GM12878 (cell line): Measurements from ENCODE around the gene CWC27. TPM values are rescaled to one million over a fixed set of nuclear protein-coding genes. Genes with fewer than 3 reads are reported as not detected.

Source experiments
- ATAC-seq: fragments of 200-7000 bp; cut with Tn5 transposase; 3 replicates; pipeline ENCODE4 v1.9.1; 2020; ENCODE audit warnings: mild to moderate bottlenecking, moderate library complexity
- BruUV-seq: library from RNA; stranded (reverse); fragments of 400-500 nt; replicated peaks from 2 replicates; lab custom pipeline; 2021; lab: Mats Ljungman, UMichigan
- CTCF ChIA-PET: fragments of 300-600 bp; sonication (Branson Sonifier 250); formaldehyde crosslinking; extraction: SDS; loops from one replicate; lab custom pipeline; 2021; ENCODE audit warnings: inconsistent platforms; lab: Yijun Ruan, JAX
- POLR2A ChIA-PET: fragments of 350-600 bp; formaldehyde crosslinking; extraction: SDS; loops from one replicate; lab custom pipeline; 2021; ENCODE audit warnings: inconsistent platforms; lab: Charles Lee
- RAD21 ChIA-PET: fragments of 300-600 bp; sonication (Branson Sonifier 250); formaldehyde crosslinking; loops from one replicate; lab custom pipeline; 2023; ENCODE audit warnings: antibody characterized with exemption; ENCODE audit not compliant: unreplicated experiment; lab: Charles Lee
- SMC1A ChIA-PET: fragments of 300-600 bp; sonication (Branson Sonifier 250); formaldehyde crosslinking; loops from one replicate; lab custom pipeline; 2023; ENCODE audit not compliant: unreplicated experiment, uncharacterized antibody; lab: Charles Lee
- DNase-seq: peaks from one replicate; pipeline ENCODE4 v3.0.0-alpha.2; 2011; ENCODE audit warnings: low read depth, low spot score
- FAIRE-seq: peaks from 3 replicates; lab custom pipeline; 2011; peaks lifted over from hg19 to GRCh38; lab: Jason Lieb, UNC
- H2AFZ ChIP-seq: 2 replicates; pipeline ENCODE4 v1.6.0; 2011; ENCODE audit warnings: low read depth, low read length, control low read depth; ENCODE audit not compliant: control insufficient read depth
- H3K27ac ChIP-seq: 2 replicates; pipeline ENCODE4 v1.5.1; 2011; ENCODE audit warnings: control low read depth; ENCODE audit not compliant: control insufficient read depth, insufficient read depth
- H3K27me3 ChIP-seq, 2 experiments: replicated peaks in 1 of 2; 2 replicates each; pipeline versions ENCODE4 v1.6.0 to v1.6.1; 2011; ENCODE audit warnings: low read length in 1 of 2; ENCODE audit not compliant: control insufficient read depth in 2 of 2, insufficient read depth in 2 of 2
- H3K36me3 ChIP-seq, 2 experiments: 2 replicates each; pipeline ENCODE4 v1.5.1; 2011; ENCODE audit warnings: low read length in 1 of 2; ENCODE audit not compliant: control insufficient read depth in 2 of 2, insufficient read depth in 2 of 2
- H3K4me1 ChIP-seq: 2 replicates; pipeline ENCODE4 v1.6.1; 2011; ENCODE audit warnings: mild to moderate bottlenecking, low read length, moderate library complexity, mixed read lengths; ENCODE audit not compliant: control insufficient read depth, insufficient read depth
- H3K4me2 ChIP-seq: 2 replicates; pipeline ENCODE4 v1.6.0; 2011; ENCODE audit warnings: control low read depth; ENCODE audit not compliant: control insufficient read depth, insufficient read depth
- H3K4me3 ChIP-seq: fragments of 200-600 bp; sonication (generic); 2 replicates; pipeline ENCODE4 v1.5.1; 2016
- H3K79me2 ChIP-seq: 2 replicates; pipeline ENCODE4 v1.6.0; 2011; ENCODE audit warnings: low read length; ENCODE audit not compliant: control insufficient read depth, insufficient read depth
- H3K9ac ChIP-seq: 2 replicates; pipeline ENCODE4 v1.8.0; 2011; ENCODE audit warnings: low read length, control low read depth, mixed read lengths; ENCODE audit not compliant: control insufficient read depth, insufficient read depth
- H3K9me3 ChIP-seq: replicated peaks from 3 replicates; pipeline ENCODE4 v1.5.1; 2011; ENCODE audit warnings: mild to moderate bottlenecking, low read length; ENCODE audit not compliant: control insufficient read depth, insufficient read depth
- H4K20me1 ChIP-seq: 2 replicates; pipeline ENCODE4 v1.6.0; 2011; ENCODE audit not compliant: control insufficient read depth, insufficient read depth
- CHD2 ChIP-seq: IDR thresholded peaks from 2 replicates; pipeline ENCODE4 v1.6.1; 2011; ENCODE audit warnings: low read depth, low read length, improper control_type of control experiment, borderline replicate concordance
- EZH2 ChIP-seq: IDR thresholded peaks from 2 replicates; pipeline ENCODE4 v1.6.1; 2012; ENCODE audit warnings: low read depth, mild to moderate bottlenecking, control low read depth, inconsistent platforms, low read length, borderline replicate concordance; ENCODE audit not compliant: control insufficient read depth
- GATAD2B ChIP-seq: fragments of 450-650 bp; conservative IDR thresholded peaks from 2 replicates; pipeline ENCODE4 v1.6.1; 2017; ENCODE audit warnings: low read depth, mild to moderate bottlenecking, moderate library complexity
- POLR2A ChIP-seq: IDR thresholded peaks from 2 replicates; pipeline ENCODE4 v1.6.1; 2011; ENCODE audit warnings: low read depth, mild to moderate bottlenecking, low read length
- RELA ChIP-seq: fragments of 450-650 bp; IDR thresholded peaks from 2 replicates; pipeline ENCODE4 v1.8.0; 2014; ENCODE audit warnings: borderline replicate concordance; ENCODE audit not compliant: partially characterized antibody
- SUZ12 ChIP-seq: fragments of 200-600 bp; sonication (generic); IDR thresholded peaks from one replicate; pipeline ENCODE4 v1.6.1; 2018; ENCODE audit warnings: antibody characterized with exemption, mild to moderate bottlenecking; ENCODE audit not compliant: unreplicated experiment
- TCF7 ChIP-seq: IDR thresholded peaks from 2 replicates; pipeline ENCODE4 v1.6.1; 2014; ENCODE audit warnings: antibody characterized with exemption, borderline replicate concordance
- YBX1 ChIP-seq: fragments of 450-650 bp; IDR thresholded peaks from 2 replicates; pipeline ENCODE4 v1.6.1; 2016; ENCODE audit warnings: antibody characterized with exemption
- WGBS: methylation state at CpG from one replicate; pipeline ENCODE4 v1.1.6; 2016; ENCODE audit warnings: low lambda C conversion rate; ENCODE audit not compliant: insufficient replicate concordance, insufficient coverage; ENCODE audit errors: missing lambda C conversion rate; 5-methylcytosine and 5-hydroxymethylcytosine counted together
- in situ Hi-C: fragments of 300-500 bp; cut with MboI; formaldehyde crosslinking; loops from 9 replicates; pipeline ENCODE4 v1.14.3; 2018; ENCODE audit warnings: mixed read lengths
- intact Hi-C: fragments of 100-400 bp; cut with micrococcal nuclease; formaldehyde crosslinking; loops from one replicate; pipeline ENCODE4 v1.14.2; 2022; ENCODE audit not compliant: unreplicated experiment
- polyA plus RNA-seq, 11 experiments: library from polyadenylated mRNA; depleted of rRNA in 4 of 11; unstranded in 6 of 11; stranded (reverse) in 5 of 11; fragments of >200 nt; fragmentation: Nextera tagmentation in 4 of 11; fragmentation: Illumina TruSeq in 1 of 11; extraction: Ambion mirVana in 4 of 11; extraction: Trizol in 1 of 11; gene quantifications; 1 replicate in 1 of 11; 2 replicates in 10 of 11; pipeline versions ENCODE4 v1.2.1 to v1.2.3, GENCODE V29; 2011 to 2016; ENCODE audit warnings: inconsistent platforms in 2 of 11, missing spikeins in 2 of 11, low read depth in 1 of 11
- total RNA-seq, 4 experiments: library from RNA; depleted of rRNA in 3 of 4; stranded (reverse); fragments of >200 nt in 3 of 4; fragmentation: Illumina TruSeq in 1 of 4; extraction: Trizol in 1 of 4; gene quantifications; 2 replicates each; pipeline versions ENCODE4 v1.2.1 to v1.2.3, GENCODE V29; 2013 to 2021
- TF ChIP-seq, protein P1 (sequence below): fragments of 450-650 bp; IDR thresholded peaks from 2 replicates; pipeline ENCODE4 v1.6.1; 2018; ENCODE audit warnings: borderline replicate concordance, mild to moderate bottlenecking; ENCODE audit not compliant: partially characterized antibody
- TF ChIP-seq, protein P2 (sequence below): IDR thresholded peaks from 2 replicates; pipeline ENCODE4 v1.6.1; 2012; ENCODE audit warnings: low read depth, low read length, improper control_type of control experiment
- TF ChIP-seq, protein P3 (sequence below): fragments of 450-650 bp; IDR thresholded peaks from 2 replicates; pipeline ENCODE4 v1.6.1; 2016; ENCODE audit warnings: mild to moderate bottlenecking

CWC27 gene
- total and polyA plus RNA-seq, 10 of the 15 experiments (the other 5 are each of a cell fraction or from before 2014, with no cell fraction given), result 21.7 to 61.9 (median 47.0) TPM

DNA sequence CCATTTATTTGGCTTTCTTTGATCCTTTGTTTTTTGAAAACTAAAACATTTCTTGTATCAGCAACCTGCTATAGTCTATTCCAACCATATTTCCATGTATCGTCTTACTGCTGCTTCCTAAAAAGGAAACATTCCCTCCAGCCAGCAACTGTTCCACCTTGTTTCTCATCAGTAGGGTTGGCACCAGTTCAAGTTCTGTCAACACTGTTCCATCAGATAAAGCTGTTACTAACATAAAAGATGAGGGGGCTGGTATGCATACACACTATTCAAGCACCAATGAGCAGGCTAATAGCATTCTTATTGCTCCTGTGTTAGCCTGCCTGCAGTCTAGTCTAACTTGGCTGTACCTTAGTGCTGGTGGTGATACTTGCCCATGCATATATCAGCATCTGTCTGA is 178.3 kb downstream of the CWC27 start:
- H4K20me1 ChIP-seq, result no peaks in the 10 kb centered on the region
- ATAC-seq (no peak), FAIRE-seq (no peak), DNase-seq (no peak)
- H3K36me3 ChIP-seq, result no peaks in the 10 kb centered on the region
- no peaks in the 10 kb centered on the region for H3K4me1 ChIP-seq
- H3K27ac ChIP-seq, result no peak overlapping the region
- H3K9me3 ChIP-seq, result no peaks in the 10 kb centered on the region
- WGBS, result 100% methylated on average over 1 of the region's 1 CpG
- no TSS peak for BruUV-seq
- TF ChIP-seq POLR2A (no peak), TCF7 (no peak), GATAD2B (no peak)
- TF ChIP-seq, protein P1, sequence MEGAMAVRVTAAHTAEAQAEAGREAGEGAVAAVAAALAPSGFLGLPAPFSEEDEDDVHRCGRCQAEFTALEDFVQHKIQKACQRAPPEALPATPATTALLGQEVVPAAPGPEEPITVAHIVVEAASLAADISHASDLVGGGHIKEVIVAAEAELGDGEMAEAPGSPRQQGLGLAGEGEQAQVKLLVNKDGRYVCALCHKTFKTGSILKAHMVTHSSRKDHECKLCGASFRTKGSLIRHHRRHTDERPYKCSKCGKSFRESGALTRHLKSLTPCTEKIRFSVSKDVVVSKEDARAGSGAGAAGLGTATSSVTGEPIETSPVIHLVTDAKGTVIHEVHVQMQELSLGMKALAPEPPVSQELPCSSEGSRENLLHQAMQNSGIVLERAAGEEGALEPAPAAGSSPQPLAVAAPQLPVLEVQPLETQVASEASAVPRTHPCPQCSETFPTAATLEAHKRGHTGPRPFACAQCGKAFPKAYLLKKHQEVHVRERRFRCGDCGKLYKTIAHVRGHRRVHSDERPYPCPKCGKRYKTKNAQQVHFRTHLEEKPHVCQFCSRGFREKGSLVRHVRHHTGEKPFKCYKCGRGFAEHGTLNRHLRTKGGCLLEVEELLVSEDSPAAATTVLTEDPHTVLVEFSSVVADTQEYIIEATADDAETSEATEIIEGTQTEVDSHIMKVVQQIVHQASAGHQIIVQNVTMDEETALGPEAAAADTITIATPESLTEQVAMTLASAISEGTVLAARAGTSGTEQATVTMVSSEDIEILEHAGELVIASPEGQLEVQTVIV, result no peak
- ChIA-PET CTCF (interaction anchor here (0.9 to 2.1 kb wide), 3 partner anchors 10 to 513 kb away, joined by 3 to 7 read pairs (median 3); no protein-coding TSS in a partner anchor), SMC1A (interaction anchor here (0.7 to 1.5 kb wide), 4 partner anchors 10 to 536 kb away, joined by 3 to 8 read pairs (median 4); no protein-coding TSS in a partner anchor), POLR2A (no interaction called here), RAD21 (no interaction called here)
- intact Hi-C loops (no loop called here), in situ Hi-C loops (no loop called here)
- no peaks in the 10 kb centered on the region for H3K27me3 ChIP-seq
- H3K79me2 ChIP-seq, result no peaks in the 10 kb centered on the region
- no peak overlapping the region for H3K9ac ChIP-seq
- no peak overlapping the region for H3K4me2 ChIP-seq
- no peak overlapping the region for H2AFZ ChIP-seq
- no peak overlapping the region for H3K4me3 ChIP-seq

DNA sequence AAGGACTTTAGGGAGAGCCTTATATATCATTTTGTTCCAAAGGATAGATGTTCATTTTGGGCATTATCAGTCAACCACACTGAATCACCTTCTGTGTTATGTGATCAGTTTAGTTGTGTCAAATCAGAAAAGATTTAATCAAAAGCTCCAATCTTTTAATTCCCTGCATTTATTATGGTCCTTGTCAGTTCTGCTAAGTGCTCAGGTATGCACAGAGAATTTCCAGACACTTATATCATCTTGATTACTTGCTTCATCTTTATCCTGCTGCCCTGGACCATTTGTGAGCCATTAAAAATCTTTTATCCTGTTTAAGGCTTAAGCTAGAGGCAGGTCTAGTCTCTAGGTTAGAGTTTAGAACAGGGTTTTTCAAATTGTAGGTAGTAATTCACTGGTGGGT is 179.1 kb downstream of the CWC27 start:
- ChIA-PET POLR2A (no interaction called here), CTCF (interaction anchor here (0.9 to 2.1 kb wide), 4 partner anchors 9 to 512 kb away, joined by 3 to 7 read pairs (median 3); no protein-coding TSS in a partner anchor), SMC1A (interaction anchor here (0.8 to 1.8 kb wide), 5 partner anchors 9 to 536 kb away, joined by 3 to 8 read pairs (median 4); no protein-coding TSS in a partner anchor), RAD21 (no interaction called here)
- H3K4me3 ChIP-seq, result no peak overlapping the region
- no peaks in the 10 kb centered on the region for H3K27me3 ChIP-seq
- H3K9me3 ChIP-seq, result no peaks in the 10 kb centered on the region
- ATAC-seq, result no peak
- no TSS peak for BruUV-seq
- no peaks in the 10 kb centered on the region for H3K36me3 ChIP-seq
- no peak for DNase-seq
- intact Hi-C loops, result no loop called here
- no peaks in the 10 kb centered on the region for H4K20me1 ChIP-seq
- in situ Hi-C loops, result no loop called here
- H3K4me2 ChIP-seq, result no peak overlapping the region
- H3K79me2 ChIP-seq, result no peaks in the 10 kb centered on the region
- no peak overlapping the region for H3K27ac ChIP-seq
- no peak for FAIRE-seq
- no peak overlapping the region for H3K9ac ChIP-seq
- no peaks in the 10 kb centered on the region for H3K4me1 ChIP-seq
- no peak overlapping the region for H2AFZ ChIP-seq
- TF ChIP-seq RELA, result no peak
- TF ChIP-seq, protein P2, sequence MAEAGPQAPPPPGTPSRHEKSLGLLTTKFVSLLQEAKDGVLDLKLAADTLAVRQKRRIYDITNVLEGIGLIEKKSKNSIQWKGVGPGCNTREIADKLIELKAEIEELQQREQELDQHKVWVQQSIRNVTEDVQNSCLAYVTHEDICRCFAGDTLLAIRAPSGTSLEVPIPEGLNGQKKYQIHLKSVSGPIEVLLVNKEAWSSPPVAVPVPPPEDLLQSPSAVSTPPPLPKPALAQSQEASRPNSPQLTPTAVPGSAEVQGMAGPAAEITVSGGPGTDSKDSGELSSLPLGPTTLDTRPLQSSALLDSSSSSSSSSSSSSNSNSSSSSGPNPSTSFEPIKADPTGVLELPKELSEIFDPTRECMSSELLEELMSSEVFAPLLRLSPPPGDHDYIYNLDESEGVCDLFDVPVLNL, result no peak
- TF ChIP-seq CHD2, result no peak
- no peak for TF ChIP-seq YBX1
- TF ChIP-seq SUZ12, result no peak
- TF ChIP-seq EZH2, result no peak
- TF ChIP-seq GATAD2B, result no peak
- TF ChIP-seq, protein P3, sequence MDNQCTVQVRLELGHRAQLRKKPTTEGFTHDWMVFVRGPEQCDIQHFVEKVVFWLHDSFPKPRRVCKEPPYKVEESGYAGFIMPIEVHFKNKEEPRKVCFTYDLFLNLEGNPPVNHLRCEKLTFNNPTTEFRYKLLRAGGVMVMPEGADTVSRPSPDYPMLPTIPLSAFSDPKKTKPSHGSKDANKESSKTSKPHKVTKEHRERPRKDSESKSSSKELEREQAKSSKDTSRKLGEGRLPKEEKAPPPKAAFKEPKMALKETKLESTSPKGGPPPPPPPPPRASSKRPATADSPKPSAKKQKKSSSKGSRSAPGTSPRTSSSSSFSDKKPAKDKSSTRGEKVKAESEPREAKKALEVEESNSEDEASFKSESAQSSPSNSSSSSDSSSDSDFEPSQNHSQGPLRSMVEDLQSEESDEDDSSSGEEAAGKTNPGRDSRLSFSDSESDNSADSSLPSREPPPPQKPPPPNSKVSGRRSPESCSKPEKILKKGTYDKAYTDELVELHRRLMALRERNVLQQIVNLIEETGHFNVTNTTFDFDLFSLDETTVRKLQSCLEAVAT, result no peak
